Ovary (tissue), 9 donors: ENCODE data around the gene DOCK11. TPM values are rescaled to one million over a fixed set of nuclear protein-coding genes. Genes with fewer than 3 reads are reported as not detected.

Experiments used
- DNase-seq, 5 donors: peaks; one replicate each; pipeline ENCODE4 v3.0.0-alpha.2; 2019 to 2020
- H3K27ac ChIP-seq, 2 donors: fragments of 200-600 bp; one replicate each; pipeline versions ENCODE4 v1.5.1 to v1.8.0; 2019 to 2022
- H3K27me3 ChIP-seq: fragments of 200-600 bp; one replicate; pipeline ENCODE4 v1.8.0; 2022
- H3K36me3 ChIP-seq: fragments of 200-600 bp; sonication (generic); one replicate; pipeline ENCODE4 v1.5.1; 2019
- H3K4me1 ChIP-seq: one replicate; pipeline ENCODE4 v1.8.1; 2013; ENCODE audit warnings: mild to moderate bottlenecking, moderate library complexity; ENCODE audit not compliant: insufficient read depth
- H3K4me3 ChIP-seq: fragments of 200-600 bp; sonication (generic); one replicate; pipeline ENCODE4 v1.5.1; 2017
- H3K9me3 ChIP-seq, 2 donors: fragments of 200-600 bp in 1 of 2; sonication (generic) in 1 of 2; one replicate each; pipeline versions ENCODE4 v1.5.1 to v1.8.1; 2013 to 2019; ENCODE audit warnings: mild to moderate bottlenecking in 1 of 2, moderate library complexity in 1 of 2
- EP300 ChIP-seq: sonication (generic); formaldehyde crosslinking; IDR thresholded peaks from one replicate; pipeline ENCODE4 v1.6.1; 2017; ENCODE audit warnings: antibody characterized with exemption
- POLR2A ChIP-seq: fragments of 450-650 bp; IDR thresholded peaks from one replicate; pipeline ENCODE4 v1.6.1; 2017; ENCODE audit warnings: antibody characterized with exemption, mild to moderate bottlenecking, moderate library complexity
- WGBS, 3 donors: extraction: QIAGEN DNeasy Blood & Tissue Kit in 1 of 3; methylation state at CpG; one replicate each; pipeline versions ENCODE4 v1.1.5 to v1.1.7; 2013 to 2017; 5-methylcytosine and 5-hydroxymethylcytosine counted together
- intact Hi-C, 4 donors: fragments of 100-400 bp; cut with DNase I; formaldehyde crosslinking; loops; one replicate each; pipeline versions ENCODE4 v1.11.0 to v1.15.1; 2022 to 2023
- polyA plus RNA-seq, 2 donors: library from polyadenylated mRNA; stranded (reverse); fragments of 200-250 nt in 1 of 2; fragments of 350-450 nt in 1 of 2; fragmentation: Illumina TruSeq in 1 of 2; extraction: RNeasy Lipid Tissue Mini Kit (QIAGEN cat#74804) in 1 of 2; gene quantifications; one replicate each; pipeline ENCODE4 v1.2.3, GENCODE V29; 2013 to 2014
- total RNA-seq, 7 donors: library from RNA; depleted of rRNA in 2 of 7; stranded (reverse); fragments of >200 nt in 2 of 7; fragmentation: NEBNext Ultra II Directional in 3 of 7; extraction: Animal tissue kit (Norgen Biotek cat#: 25700) in 3 of 7; gene quantifications; one replicate each; pipeline versions ENCODE4 v1.1.0 to v1.2.4, GENCODE V29; 2016 to 2023
- TF ChIP-seq, protein P1 (sequence below), 3 donors: fragments of 450-650 bp in 2 of 3; fragments of 200-600 bp in 1 of 3; IDR thresholded peaks; one replicate each; pipeline versions ENCODE4 v1.5.1 to v1.8.0; 2016 to 2022; ENCODE audit warnings: antibody characterized with exemption in 3 of 3, mild to moderate bottlenecking in 1 of 3
- donor health status: DM: no; HTN: no; CAD: no; lungs with moderate emphysema.
- donor health status: DM: no; HTN: no; CAD: no.
- donor health status: Bipolar disorder and iron deficiency.
- donor health status: DM: yes; HTN: yes; CAD: no.
- donor health status: DM: no; HTN: no; CAD: no.
- donor health status: DM: yes; HTN: yes; CAD: no.

DOCK11 gene
- total and polyA plus RNA-seq, 9 donors = 3.6 to 18.5 (median 6.1) TPM

- intact Hi-C loops = no loop called here
- 78 to 83% (median 83%) methylated on average over 3 of the region's 3 CpGs for WGBS, 3 donors
- no peaks in the 10 kb centered on the region for H3K27me3 ChIP-seq
- peak overlapping the region in 1 of 2 donors; percentile 92 for H3K27ac ChIP-seq
- no peaks in the 10 kb centered on the region for H3K36me3 ChIP-seq
- no peak overlapping the region for H3K4me3 ChIP-seq
- no peaks in the 10 kb centered on the region for H3K9me3 ChIP-seq
- TF ChIP-seq, protein P1, sequence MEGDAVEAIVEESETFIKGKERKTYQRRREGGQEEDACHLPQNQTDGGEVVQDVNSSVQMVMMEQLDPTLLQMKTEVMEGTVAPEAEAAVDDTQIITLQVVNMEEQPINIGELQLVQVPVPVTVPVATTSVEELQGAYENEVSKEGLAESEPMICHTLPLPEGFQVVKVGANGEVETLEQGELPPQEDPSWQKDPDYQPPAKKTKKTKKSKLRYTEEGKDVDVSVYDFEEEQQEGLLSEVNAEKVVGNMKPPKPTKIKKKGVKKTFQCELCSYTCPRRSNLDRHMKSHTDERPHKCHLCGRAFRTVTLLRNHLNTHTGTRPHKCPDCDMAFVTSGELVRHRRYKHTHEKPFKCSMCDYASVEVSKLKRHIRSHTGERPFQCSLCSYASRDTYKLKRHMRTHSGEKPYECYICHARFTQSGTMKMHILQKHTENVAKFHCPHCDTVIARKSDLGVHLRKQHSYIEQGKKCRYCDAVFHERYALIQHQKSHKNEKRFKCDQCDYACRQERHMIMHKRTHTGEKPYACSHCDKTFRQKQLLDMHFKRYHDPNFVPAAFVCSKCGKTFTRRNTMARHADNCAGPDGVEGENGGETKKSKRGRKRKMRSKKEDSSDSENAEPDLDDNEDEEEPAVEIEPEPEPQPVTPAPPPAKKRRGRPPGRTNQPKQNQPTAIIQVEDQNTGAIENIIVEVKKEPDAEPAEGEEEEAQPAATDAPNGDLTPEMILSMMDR (IDR thresholded peaks at IDR 0.05) = no peak
- TF ChIP-seq POLR2A (no peak), EP300 (no peak)
- DNase-seq = no peak
- peaks cover 1% of the 10 kb centered on the region for H3K4me1 ChIP-seq
Observed at GRCh38 chrX:118726396-118726795, 230.8 kb downstream of the DOCK11 start.

DNA sequence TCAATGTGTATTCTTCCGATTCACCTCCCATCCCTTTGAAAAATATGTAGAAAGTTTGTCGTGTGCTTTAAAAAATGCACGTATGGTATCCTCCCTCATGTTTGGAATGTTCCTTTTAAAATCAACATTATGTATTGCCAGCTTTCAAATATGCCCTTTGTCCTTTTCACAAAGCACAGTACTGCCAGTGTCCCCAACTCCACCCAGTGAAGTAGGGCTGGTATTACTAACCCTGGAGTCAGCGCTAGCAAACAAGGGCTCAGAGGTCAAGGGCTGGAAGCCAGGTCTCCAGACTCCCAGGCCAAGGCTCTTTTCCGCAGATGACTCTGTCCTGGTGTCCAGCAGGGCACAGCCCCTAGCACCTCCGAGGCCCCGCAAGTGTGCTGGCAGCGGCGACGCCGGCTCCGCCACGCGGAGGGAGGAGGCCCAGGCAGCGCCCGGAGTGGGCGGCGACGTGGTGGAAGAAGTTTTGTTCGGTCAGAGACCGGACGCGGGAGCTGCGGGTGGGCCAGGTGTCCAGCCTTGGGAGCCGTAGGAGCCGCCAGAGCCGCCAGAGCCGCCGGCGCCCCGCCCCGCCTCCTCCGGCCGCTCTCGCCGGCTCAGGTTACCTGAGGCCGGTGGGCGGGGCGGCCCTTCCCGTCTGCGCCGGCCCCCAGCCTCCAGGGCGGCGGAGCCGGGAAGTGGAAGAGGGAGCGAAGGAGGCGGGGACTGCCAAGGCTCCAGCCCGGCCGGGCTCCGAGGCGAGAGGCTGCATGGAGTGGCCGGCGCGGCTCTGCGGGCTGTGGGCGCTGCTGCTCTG lies 231.5 kb downstream of the DOCK11 start, which contains the start of gene IL13RA1:
Gene IL13RA1, plus strand, starts transcription at position 720 of the 799 bp plus-strand sequence. Its CDS starts 33 bp downstream, at position 753.
- peak within 1 kb of the TSS; percentile 66 for H3K4me3 ChIP-seq
- H3K36me3 ChIP-seq = no peaks in the 10 kb centered on the region
- TF ChIP-seq, protein P1 (IDR thresholded peaks at IDR 0.05) = no peak
- TF ChIP-seq POLR2A (peak; percentile 49), EP300 (no peak)
- H3K4me1 ChIP-seq = peaks cover 1% of the 10 kb centered on the region
- WGBS, 3 donors = 30 to 51% (median 33%) methylated on average over 24 to 56 of the region's 56 CpGs
- DNase-seq = peak; percentile 76 to 85 (median 82)
- H3K9me3 ChIP-seq = no peaks in the 10 kb centered on the region
- no peaks in the 10 kb centered on the region for H3K27me3 ChIP-seq
- intact Hi-C loops = no loop called here
- peak within 1 kb of the TSS; percentile 90 to 92 for H3K27ac ChIP-seq

GRCh38 chrX:118727686-118728339 lies 232.2 kb downstream of the DOCK11 start:
- Histone ChIP-seq H3K27me3 (no peaks in the 10 kb centered on the region), H3K9me3 (no peaks in the 10 kb centered on the region), H3K27ac (peak overlapping the region; percentile 90 to 92), H3K4me1 (peaks cover 1% of the 10 kb centered on the region), H3K36me3 (no peaks in the 10 kb centered on the region), H3K4me3 (peak overlapping the region; percentile 66)
- intact Hi-C loops = no loop called here
- DNase-seq = peak; percentile 29 to 68 (median 57)
- TF ChIP-seq, protein P1 (IDR thresholded peaks at IDR 0.05) = no peak
- no peak for TF ChIP-seq POLR2A
- TF ChIP-seq EP300 = no peak
- 32 to 45% (median 38%) methylated on average over 41 to 73 of the region's 73 CpGs for WGBS, 3 donors

DNA sequence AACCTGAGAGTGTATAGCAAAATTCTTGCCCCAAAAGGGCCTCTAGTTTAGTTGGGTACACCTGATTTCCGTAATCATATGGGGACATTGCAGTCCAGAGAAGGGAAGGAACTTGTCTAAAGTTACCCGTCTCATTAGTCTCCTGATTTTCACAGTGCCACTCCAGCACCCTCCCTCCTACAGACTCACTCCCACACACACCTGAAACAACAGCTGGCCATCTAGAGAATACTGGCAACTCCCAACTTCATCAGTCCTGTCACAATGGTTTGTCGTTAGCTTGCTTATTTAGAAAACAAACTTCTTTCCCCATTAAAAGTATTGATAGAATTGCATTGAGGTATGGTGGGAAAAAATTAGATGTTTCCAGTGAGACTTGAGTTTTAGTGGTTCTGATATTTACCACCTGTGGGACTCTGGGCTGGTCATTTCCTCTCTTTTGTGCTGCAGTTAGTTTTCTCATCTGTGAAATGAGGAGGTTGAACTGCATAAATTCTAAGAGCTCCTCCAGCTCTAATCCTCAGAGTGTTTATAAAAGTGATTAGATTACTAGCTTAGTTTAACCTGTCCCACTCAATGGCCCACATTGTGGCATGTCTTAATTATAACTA lies 233.5 kb downstream of the DOCK11 start:
- Histone ChIP-seq H3K4me1 (peaks cover 1% of the 10 kb centered on the region), H3K36me3 (no peaks in the 10 kb centered on the region), H3K27ac (no peak overlapping the region), H3K9me3 (no peaks in the 10 kb centered on the region), H3K4me3 (no peak overlapping the region), H3K27me3 (no peaks in the 10 kb centered on the region)
- intact Hi-C loops = no loop called here
- no peak for DNase-seq
- TF ChIP-seq EP300 (no peak), POLR2A (no peak)
- TF ChIP-seq, protein P1 (IDR thresholded peaks at IDR 0.05) = no peak
- 66 to 78% (median 67%) methylated on average over 3 of the region's 3 CpGs for WGBS, 3 donors
